Esophagus squamous epithelium (tissue), 4 donors: ENCODE results near the gene SEMA6A.

ENCODE experiments used
- CTCF ChIP-seq, 6 experiments: fragments of 450-650 bp in 4 of 6; fragments of 200-600 bp in 2 of 6; sonication (generic) in 2 of 6; IDR thresholded peaks; one replicate each; pipeline ENCODE4 v1.5.1; 2016 to 2019; ENCODE audit warnings: antibody characterized with exemption in 6 of 6, mild to moderate bottlenecking in 4 of 6, moderate library complexity in 4 of 6
- POLR2A ChIP-seq, 4 donors: fragments of 450-650 bp; IDR thresholded peaks; one replicate each; pipeline ENCODE4 v1.6.1; 2017; ENCODE audit warnings: antibody characterized with exemption in 4 of 4, mild to moderate bottlenecking in 4 of 4, moderate library complexity in 3 of 4

GRCh38 chr5:116616876-116617275 is 42.3 kb upstream of the SEMA6A start:
- TF ChIP-seq POLR2A (IDR thresholded peaks at IDR 0.05): no peak
- TF ChIP-seq CTCF (IDR thresholded peaks at IDR 0.05): no peak
